Thoracic aorta (tissue), 2 donors: ENCODE data around the gene DCST2. TPM values are rescaled to one million over a fixed set of nuclear protein-coding genes. Genes with fewer than 3 reads are reported as not detected.

Experiments
- ATAC-seq: fragments of 150-250 bp; one replicate; pipeline ENCODE4 v1.8.0; 2017; ENCODE audit warnings: low read depth; ENCODE audit not compliant: insufficient number of reproducible peaks, low FRiP score
- DNase-seq: peaks from one replicate; pipeline ENCODE4 v3.0.0-alpha.2; 2020; ENCODE audit warnings: low spot score
- H3K27ac ChIP-seq, 2 donors: fragments of 200-600 bp; sonication (generic); 1 replicate in 1 of 2; 2 replicates in 1 of 2; pipeline ENCODE4 v1.5.1; 2016; ENCODE audit warnings: mild to moderate bottlenecking in 2 of 2, moderate library complexity in 2 of 2
- H3K27me3 ChIP-seq: fragments of 200-600 bp; sonication (generic); replicated peaks from 2 replicates; pipeline ENCODE4 v1.6.0; 2016; ENCODE audit warnings: mild to moderate bottlenecking; ENCODE audit not compliant: insufficient read depth
- H3K36me3 ChIP-seq: fragments of 200-600 bp; sonication (generic); one replicate; pipeline ENCODE4 v1.5.1; 2016
- H3K4me1 ChIP-seq, 2 donors: fragments of 200-600 bp; sonication (generic); 1 replicate in 1 of 2; 2 replicates in 1 of 2; pipeline versions ENCODE4 v1.5.1 to v1.6.0; 2016; ENCODE audit warnings: low read depth in 2 of 2, mild to moderate bottlenecking in 1 of 2; ENCODE audit not compliant: control insufficient read depth in 1 of 2
- H3K4me3 ChIP-seq: fragments of 200-600 bp; sonication (generic); 2 replicates; pipeline ENCODE4 v1.5.1; 2016; ENCODE audit warnings: mild to moderate bottlenecking
- H3K9me3 ChIP-seq: fragments of 200-600 bp; sonication (generic); 2 replicates; pipeline ENCODE4 v1.5.1; 2016
- CTCF ChIP-seq: fragments of 200-600 bp; sonication (generic); IDR thresholded peaks from one replicate; pipeline ENCODE4 v1.5.1; 2019; ENCODE audit warnings: antibody characterized with exemption
- total RNA-seq, 2 donors: library from RNA; depleted of rRNA; stranded (reverse); fragments of >200 nt; gene quantifications; one replicate each; pipeline versions ENCODE4 v1.1.0 to v1.2.3, GENCODE V29; 2016

The DCST2 gene
- total RNA-seq, 2 donors from 2014 or later: 0.42 TPM; not detected in 1

- no peaks in the 10 kb centered on the region for H3K27me3 ChIP-seq
- peak overlapping the region; percentile 98 to 99 for H3K27ac ChIP-seq
- TF ChIP-seq CTCF: no peak
- H3K36me3 ChIP-seq: peaks cover 4% of the 10 kb centered on the region
- ATAC-seq (peak; percentile 32), DNase-seq (peak; percentile 85)
- H3K4me3 ChIP-seq: peak overlapping the region; percentile 83
- H3K4me1 ChIP-seq: peaks cover 25 to 45% of the 10 kb centered on the region in 2 donors
- no peaks in the 10 kb centered on the region for H3K9me3 ChIP-seq
Observed at GRCh38 chr1:154974808-154975408, 58.7 kb downstream of the DCST2 start.

- DNase-seq: peak; percentile 95
Observed at GRCh38 chr1:154974102-154974807, 59.3 kb downstream of the DCST2 start, which contains the start of gene CKS1B. TSS of gene CKS1B (plus strand) at chr1:154974681. CDS start at chr1:154974746, 65 bp downstream.

GRCh38 chr1:154973344-154974101 is 60.1 kb downstream of the DCST2 start:
- peak; percentile 96 for DNase-seq
- TF ChIP-seq CTCF: no peak
- Histone ChIP-seq H3K27ac (peak overlapping the region; percentile 98 to 99), H3K4me3 (peak overlapping the region; percentile 83), H3K4me1 (peaks cover 36 to 59% of the 10 kb centered on the region in 2 donors), H3K36me3 (no peaks in the 10 kb centered on the region), H3K27me3 (no peaks in the 10 kb centered on the region), H3K9me3 (no peaks in the 10 kb centered on the region)
- ATAC-seq: peak; percentile 38

More at GRCh38 chr1:154974102-154974807, 59.3 kb downstream of the DCST2 start, which contains the start of gene CKS1B:
- no peaks in the 10 kb centered on the region for H3K36me3 ChIP-seq
- no peak for TF ChIP-seq CTCF
- no peaks in the 10 kb centered on the region for H3K9me3 ChIP-seq
- peak; percentile 89 for ATAC-seq
- H3K27me3 ChIP-seq: no peaks in the 10 kb centered on the region
- peak within 1 kb of the TSS; percentile 83 for H3K4me3 ChIP-seq
- H3K27ac ChIP-seq: peak within 1 kb of the TSS; percentile 98 to 99
- H3K4me1 ChIP-seq: peaks cover 31 to 52% of the 10 kb centered on the region in 2 donors

- DNase-seq: peak; percentile 43
Observed at GRCh38 chr1:154972517-154973343, 60.9 kb downstream of the DCST2 start.

More at GRCh38 chr1:154972517-154973343, 60.9 kb downstream of the DCST2 start:
- Histone ChIP-seq H3K4me3 (peak overlapping the region; percentile 83), H3K27ac (peak overlapping the region; percentile 98 to 99), H3K27me3 (no peaks in the 10 kb centered on the region), H3K36me3 (no peaks in the 10 kb centered on the region), H3K9me3 (no peaks in the 10 kb centered on the region), H3K4me1 (peaks cover 36 to 59% of the 10 kb centered on the region in 2 donors)
- TF ChIP-seq CTCF: no peak
- ATAC-seq: peak; percentile 15
